HG03139 (cell line): Measurements from ENCODE around the gene HERPUD1.
"Not testable (repeated sequence)": the region's sequence is repeated elsewhere in the genome, so short reads cannot be mapped to it uniquely, and the experiment has no call there.

Source experiments
- ATAC-seq: cut with Tn5 transposase; IDR thresholded peaks from one replicate; pipeline ENCODE4 v1.9.1; 2021; ENCODE audit not compliant: unreplicated experiment

HERPUD1 gene

DNA sequence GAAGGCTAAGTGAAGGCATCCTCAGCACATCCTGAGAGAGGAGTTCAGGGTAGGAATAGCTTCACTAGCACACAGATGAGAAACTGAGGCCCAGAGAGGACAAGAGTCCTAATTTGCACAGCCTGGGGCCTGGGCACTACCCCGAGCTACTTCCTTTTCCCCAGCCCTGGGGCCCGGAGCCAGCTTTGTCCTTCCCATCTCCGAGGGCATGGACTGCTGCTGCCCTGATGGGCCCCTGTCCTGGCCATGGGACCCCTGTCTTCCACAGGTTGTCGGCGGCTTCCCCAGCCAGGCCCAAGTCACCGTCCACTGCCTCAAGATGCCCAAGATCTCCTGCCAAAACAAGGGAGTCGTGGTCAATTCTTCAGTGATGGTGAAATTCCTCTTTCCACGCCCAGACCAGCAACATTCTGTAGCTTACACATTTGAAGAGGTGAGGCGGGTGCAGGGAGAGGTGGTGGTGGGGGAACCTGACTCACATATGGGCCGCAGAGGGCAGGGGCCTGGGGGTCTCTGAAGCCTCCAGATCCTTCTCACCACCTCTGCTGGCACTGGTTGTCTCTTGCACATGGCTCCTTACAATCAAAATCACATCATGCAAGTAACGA is 46.0 kb downstream of the HERPUD1 start:
- no peak for ATAC-seq

DNA sequence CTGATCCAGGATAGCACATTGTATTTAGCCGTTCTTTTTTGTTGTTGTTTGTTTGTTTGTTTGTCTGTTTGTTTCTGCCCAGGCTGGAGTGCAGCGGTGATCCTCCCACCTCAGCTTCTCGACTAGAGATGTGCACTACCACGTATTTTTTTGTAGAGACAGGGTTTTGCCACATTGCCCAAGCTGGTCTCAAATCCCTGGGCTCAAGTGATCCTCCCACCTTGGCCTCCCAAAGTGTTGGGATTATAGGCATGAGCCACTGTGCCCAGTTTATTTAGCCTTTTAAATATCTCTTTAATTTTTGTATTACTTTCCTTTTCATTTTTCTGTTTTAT is 48.2 kb downstream of the HERPUD1 start:
- ATAC-seq = no peak

DNA sequence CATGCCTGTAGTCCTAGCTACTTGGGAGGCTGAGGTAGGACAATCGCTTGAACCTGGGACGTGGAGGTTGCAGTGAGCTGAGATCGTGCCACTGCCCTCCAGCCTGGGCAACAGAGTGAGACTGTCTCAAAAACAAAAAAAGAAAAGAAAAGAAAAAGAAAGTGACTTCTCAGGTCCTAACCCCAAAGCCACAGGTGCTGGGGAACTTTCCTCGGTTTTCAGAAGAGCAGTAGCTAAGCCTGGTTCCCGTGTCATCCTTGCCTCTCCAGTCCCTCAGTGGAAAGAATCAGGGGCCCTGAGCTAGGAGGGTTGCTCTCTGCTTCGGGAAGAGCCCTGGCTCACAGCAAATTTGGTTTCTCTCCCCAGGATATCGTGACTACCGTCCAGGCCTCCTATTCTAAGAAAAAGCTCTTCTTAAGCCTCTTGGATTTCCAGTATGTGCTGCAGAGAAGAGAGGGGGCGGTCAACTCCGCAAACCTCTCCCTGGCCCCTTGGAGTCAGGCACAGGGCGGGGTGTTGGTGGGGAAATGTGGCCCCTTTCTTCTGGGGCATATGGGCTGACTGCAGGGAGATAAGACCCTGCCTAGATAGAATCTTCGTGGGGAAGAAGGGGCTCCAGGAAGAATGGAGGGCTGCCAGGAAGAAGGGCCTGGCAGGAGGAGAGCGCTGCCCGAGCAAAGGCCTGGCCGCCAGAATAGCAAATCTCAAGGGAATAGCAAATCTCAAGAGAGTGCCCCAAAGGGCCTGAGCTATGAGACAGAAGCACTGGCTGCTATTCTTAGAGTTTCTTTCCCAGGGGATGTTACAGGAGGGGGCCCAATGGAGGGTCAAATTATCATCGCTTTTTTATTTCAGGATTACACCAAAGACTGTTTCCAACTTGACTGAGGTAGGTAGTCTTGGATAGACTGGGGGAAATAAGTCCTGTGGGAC is 49.1 kb downstream of the HERPUD1 start:
- ATAC-seq = no peak

DNA sequence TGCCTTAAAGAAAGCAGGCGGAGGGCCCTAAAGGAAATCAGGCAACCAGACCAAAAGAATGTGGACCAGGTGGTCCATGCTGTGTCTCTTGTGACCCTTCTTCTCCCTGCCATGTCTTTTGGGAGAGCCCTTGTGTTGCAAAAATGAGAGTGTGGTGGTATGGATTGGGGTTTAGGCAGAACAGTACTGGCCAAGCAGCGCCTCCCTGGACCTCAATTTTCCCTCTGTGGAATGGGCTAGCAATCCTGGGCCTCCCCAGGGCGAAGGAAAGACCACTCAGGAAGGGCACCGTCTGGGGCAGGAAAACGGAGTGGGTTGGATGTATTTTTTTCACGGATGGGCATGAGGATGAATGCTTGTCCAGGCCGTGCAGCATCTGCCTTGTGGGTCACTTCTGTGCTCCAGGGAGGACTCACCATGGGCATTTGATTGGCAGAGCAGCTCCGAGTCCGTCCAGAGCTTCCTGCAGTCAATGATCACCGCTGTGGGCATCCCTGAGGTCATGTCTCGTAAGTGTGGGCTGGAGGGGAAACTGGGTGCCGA is 49.9 kb downstream of the HERPUD1 start:
- ATAC-seq = no peak

DNA sequence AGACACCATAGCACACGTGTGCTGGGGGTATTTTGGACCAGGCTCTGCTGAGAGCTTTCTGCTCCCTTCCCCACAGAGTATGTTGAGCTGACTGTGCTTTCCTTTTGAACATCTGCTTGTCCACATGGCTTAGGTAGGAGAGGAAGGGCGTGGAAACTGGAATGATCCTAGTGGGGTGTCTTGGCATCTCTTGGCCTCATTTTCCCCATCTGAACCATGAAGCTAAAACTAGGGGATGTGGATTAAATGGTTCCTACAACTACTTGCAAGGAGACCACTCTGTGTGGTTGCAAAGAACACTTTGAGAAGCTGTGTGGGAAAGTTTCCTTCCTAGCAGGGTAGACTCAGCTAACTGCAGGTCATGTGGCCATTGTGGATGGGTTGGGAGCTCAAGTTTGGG is 50.8 kb downstream of the HERPUD1 start:
- no peak for ATAC-seq

DNA sequence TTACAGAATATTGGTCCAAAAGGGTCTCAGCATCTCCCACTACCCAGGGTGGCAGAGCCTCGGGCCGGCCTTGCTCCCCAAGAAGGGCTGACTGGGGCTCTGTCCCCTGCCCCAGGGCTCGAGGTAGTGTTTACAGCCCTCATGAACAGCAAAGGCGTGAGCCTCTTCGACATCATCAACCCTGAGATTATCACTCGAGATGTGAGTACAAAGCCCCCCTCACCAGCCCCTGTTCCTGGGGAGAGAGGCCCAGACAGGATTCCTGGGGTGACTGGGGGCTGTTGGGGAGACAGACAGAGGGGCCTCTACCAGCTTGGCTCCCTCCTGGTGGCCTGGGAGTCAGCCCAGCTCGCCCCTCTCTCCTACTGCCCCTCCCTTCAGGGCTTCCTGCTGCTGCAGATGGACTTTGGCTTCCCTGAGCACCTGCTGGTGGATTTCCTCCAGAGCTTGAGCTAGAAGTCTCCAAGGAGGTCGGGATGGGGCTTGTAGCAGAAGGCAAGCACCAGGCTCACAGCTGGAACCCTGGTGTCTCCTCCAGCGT is 51.3 kb downstream of the HERPUD1 start:
- no peak for ATAC-seq

DNA sequence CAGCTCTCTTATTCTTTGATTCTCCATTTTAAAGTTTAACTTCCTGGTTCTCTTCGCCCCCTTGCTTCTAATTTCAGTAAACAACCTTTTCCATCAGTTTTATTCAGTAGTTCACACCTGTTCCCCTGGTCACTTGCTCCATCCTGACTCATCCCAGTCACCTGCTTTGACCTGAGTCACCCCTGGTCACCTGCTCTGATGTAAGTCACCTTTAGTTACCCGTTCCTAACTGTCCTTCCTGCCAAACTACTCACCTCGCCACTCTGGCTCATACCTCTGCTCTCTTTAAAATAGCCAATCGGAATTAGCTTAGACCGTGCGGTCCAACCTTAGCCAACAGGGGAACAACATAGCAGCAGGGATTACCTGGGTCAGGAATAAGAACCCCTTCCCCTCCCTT is 52.7 kb downstream of the HERPUD1 start:
- no peak for ATAC-seq

DNA sequence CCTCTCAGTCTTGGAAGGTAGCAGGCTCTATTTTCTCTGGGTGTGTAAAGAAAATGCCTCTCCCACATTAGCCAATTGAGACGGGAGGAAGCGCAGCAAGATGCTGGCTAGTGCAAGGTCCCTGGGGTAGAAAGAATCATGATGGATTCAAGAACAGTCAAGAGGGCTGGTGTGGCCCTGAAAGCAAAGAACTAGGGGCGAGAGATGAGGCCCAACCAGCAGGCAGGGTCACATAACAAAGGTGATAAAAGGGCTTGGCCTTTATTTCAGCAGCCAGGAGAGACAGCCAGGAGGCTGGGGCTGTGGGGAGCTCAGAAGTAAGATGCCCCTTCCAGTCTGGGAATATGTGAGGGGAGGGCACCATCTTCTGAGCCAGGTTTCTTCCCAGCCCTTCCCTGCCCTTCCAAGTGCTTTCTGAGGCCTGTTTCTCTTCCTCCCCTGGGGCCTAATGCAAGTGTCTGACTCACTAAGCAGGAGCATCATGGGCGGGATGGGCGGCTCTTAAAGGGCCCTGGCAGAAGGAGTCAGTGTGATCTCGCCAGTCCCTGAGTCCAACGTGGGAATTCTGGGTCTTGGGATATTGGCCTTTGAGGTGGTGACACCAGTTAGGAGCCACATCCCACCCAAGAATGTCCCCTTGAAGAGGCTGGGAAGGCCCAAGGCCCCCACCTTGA is 53.5 kb downstream of the HERPUD1 start:
- ATAC-seq = no peak

DNA sequence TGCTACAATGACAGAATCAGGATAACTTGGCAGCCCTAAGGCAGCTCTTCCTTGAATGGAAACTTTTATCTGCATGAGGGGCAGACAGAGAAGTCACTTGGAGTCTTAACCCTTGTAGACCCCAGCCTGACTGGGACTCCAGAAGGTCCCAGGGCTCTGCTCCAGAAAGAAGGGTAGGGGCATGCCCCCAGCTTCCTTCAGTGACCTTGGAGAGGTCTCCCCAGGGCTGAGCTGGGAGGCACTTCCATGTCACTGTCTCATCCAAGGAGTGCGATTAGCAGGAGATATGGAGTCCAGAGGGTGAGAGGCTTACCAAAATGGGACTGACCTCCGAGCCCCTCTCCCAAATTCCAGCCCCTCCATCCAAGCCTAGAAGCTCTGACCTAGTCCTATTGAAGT is 54.0 kb downstream of the HERPUD1 start:
- no peak for ATAC-seq

DNA sequence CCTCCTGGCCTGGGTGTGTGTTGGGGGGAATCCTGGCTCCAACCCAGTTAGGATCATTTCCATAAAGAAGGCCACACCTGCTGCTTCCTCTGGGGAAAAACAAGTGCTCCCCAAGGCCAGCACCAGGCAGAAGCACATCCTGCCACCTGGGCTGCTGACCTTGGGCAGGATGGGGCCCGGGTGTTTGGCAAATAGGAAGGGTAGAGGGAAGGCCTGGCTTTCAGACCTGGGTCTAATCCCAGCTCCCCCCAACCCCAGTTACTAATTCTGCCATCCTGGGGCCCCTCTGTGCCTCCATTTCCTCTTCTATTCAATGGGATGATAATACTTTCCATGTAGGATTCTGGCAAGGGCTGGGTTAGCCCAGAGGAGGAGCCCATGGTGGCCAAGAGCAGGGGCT is 54.4 kb downstream of the HERPUD1 start:
- ATAC-seq = no peak

DNA sequence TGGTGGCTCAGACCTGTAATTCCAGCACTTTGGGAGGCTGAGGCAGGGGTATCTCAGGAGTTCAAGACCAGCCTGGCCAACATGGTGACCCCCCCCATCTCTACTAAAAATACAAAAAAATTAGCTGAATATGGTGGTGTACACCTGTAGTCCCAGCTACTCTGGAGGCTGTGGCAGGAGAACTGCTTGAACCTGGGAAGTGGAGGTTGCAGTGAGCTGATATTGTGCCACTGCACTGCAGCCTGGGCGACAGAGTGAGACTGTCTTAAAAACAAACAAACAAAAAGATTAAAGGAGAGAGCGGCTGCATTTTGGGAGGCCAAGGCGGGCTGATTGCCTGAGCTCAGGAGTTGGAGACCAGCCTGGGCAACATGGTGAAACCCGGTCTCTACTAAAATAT is 55.0 kb downstream of the HERPUD1 start:
- ATAC-seq = not testable (repeated sequence)

DNA sequence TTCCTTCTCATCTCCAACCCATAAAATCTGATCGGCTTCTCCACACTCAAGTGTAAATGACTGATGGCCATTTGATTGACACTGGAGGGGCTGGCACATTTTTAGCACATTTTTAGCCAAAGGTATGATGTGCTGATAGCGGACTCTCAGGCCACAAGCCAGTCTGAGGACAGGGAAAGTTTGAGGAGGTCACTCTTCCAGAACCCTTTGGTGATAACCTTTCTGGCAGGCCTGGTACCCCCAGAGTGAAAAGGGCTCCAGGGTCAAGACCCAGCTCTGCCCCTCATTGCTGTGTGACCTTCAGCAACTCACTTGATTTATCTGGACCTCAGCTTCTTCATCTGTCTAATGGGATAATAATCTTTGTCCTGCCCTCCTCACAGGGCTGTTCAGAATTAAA is 55.8 kb downstream of the HERPUD1 start:
- ATAC-seq = no peak

DNA sequence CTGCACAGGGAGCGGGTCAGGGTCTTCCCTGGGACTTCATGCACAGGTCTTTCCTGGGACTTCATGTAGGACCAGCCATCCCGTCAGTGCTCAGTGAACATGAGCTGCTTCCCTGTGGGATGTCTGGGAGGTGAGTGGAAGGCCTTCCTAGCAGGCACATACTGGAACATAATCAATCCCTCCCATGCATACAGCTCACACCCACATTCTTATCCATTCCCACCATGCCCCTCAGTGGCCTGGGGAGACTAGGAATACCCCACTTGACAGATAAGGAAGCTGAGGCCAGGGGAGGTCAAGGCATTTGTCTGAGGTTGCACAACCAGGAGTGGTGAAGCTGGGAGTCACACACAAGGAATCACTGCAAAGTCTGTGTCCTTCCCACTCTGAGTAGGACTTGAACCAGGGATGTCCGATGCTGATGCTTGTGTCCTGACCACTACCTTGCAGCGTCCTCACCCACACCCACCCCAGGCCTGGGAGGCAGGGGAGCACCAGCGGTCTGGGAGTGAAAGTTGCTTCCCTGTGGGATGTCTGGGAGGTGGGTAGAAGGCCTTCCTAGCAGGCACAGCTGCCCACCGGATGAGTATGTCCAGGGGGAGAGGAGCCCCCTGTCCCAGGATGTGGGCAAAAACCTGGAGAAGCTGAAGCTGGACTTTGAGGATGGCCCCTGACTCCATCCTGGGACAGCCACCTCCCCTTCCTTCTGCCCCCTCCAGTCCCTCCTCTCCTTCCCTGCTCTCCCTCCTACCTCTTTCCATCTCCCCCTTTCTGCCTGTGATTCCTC is 56.4 kb downstream of the HERPUD1 start:
- ATAC-seq = no peak

DNA sequence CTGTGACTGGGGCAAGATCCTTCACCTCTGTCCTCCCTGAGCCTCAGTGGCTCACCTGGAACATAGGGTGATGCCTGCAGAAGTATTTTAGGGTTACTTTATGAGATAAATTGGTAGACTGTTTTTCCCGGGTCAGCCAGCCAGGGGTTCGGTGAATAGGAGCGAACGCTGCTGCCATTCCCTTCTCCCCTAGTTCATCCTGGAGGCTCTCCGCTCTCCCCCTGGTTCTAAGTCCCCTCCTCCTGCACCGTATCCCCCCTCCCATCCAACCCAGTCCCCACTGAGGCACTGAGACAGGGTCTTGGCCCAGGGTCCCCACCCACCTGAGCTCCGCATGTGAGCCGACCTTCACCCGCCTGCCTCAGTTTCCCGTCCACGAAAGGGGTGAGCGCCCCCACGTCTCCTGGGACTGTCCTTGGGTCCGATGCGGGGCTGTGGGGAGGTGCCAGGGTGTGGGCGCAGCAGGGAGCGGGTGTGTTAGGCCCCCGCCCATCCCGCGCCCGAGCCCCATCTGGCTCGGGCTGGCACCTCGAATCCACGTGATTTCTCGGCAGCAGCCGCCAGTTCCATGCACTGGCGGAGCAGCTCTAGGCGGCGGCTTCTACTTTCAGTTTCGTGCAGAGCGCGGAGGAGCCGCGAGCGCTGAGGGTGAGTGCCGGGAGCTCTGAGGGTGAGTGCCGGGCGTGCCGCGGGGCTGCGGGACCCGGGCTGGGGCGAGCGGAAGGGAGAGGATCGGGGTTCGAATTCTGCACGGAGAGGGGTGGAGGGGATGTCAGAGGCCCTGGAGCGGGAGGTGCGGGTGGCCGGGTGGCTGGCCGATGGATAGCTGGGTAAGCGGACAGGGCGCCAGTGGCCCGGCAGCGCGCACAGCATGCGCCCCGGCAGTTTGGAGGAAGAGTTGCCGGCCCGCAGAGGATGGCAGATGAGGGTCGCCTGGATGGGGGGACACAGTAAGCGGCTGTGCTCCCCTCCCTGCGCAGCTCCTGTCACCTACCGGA is 57.3 kb downstream of the HERPUD1 start, which contains the start of gene NLRC5:
TSS of gene NLRC5 (plus strand) at position 610 of the 998 bp plus-strand sequence. CDS start 31,156 bp downstream, outside the sequence.
- ATAC-seq = peak; percentile 57

DNA sequence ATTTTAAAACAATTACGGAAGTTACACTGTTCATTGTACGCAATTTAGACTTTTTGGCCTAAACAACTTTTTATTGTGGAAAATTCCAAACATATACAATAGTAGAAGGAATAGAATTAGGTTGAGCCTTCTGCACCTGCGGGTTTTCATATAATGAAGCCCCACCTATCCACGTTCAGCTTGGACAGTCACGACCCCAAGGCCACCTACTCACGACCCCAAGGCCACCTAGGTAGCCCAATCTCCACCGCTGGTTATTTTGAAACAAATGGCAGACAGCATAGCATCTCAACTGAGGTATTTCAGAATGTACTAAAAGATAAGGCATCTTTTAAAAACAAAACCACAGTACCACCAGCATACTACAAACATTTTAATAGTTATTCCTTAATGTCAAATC is 58.0 kb downstream of the HERPUD1 start:
- ATAC-seq = no peak

DNA sequence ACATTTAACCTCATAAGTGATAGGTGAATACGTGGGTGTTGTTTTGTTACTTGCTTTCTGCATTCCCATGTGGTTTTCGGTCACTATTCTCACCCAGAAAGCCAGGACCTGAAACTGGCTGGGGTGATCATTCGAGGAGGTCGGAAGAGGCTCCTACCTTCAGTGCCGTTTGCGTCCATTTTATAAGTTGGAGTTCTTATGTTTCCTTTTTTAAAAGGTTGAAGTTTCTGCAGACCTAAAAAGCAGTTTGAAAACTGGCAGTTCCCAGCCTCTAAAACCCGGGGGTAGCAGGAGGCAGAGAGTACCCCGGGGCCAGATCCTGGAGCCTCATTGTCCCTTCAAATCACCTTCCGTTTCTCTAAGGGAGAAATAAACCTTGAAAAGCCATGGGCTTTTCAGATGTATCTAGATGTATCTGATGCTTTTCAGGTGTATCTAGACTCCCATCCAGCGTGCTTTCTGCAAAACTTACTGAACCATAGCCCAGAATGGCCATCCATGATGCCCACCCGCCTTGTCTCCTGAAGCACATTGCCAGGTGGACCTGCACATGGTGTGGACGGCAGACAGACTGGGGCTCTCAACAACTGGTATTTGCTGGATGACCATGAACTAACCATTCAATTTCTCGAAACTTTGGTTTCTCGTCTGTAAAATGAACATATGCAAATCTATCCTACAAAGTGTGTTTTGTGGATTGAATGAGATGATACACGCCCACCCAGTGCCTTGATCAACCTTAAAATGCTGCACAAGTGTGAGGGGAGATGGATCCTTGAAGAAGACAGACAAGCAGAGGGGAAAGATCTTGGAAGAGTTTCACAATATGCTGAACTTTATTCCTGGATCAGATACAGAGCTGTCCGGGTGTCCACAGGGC is 58.7 kb downstream of the HERPUD1 start:
- ATAC-seq = no peak

DNA sequence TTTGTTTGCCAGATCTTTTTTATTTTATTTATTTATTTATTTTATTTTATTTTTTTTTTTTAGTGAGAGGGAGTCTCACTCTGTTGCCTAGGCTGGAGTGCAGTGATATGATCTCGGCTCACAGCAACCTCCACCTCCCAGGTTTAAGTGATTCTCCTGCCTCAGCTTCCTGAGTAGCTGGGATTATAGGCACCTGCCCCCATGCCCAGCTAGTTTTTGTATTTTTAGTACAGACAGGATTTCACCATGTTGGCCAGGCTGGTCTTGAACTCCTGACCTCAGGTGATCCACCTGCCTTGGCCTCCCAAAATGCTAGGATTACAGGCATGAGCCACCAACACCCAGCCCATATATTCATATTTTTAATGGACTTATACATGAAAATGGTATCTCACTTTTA is 60.5 kb downstream of the HERPUD1 start:
- not testable (repeated sequence) for ATAC-seq

DNA sequence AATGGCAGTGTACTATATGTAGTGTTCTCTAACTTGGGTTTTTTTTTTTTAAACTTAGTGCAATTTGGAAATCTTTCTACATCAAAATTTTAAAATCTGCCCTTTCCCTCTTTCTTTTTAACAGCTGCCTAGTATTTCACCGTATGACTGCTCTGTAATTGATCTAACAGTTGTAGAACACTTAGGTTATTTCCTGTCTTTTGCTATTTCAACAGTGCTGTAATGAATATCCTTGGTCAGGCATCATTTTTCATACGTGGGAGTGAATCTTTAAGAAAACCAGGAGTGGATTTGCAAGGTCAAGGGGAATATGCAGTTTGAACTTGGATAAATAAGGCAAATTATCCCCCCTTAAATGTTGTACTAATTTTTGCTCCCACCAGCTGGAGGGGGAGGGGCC is 61.3 kb downstream of the HERPUD1 start:
- no peak for ATAC-seq
